GM18505 (cell line): Measurements from ENCODE around the gene UGT1A4.

Source experiments
- ATAC-seq: cut with Tn5 transposase; IDR thresholded peaks from one replicate; pipeline ENCODE4 v1.9.1; 2021; ENCODE audit not compliant: unreplicated experiment
- POLR2A ChIP-seq: IDR thresholded peaks from 4 replicates; pipeline ENCODE4 v1.6.1; 2011; ENCODE audit warnings: borderline replicate concordance; ENCODE audit not compliant: insufficient read depth, insufficient read length; ENCODE audit errors: extremely low read depth

UGT1A4 gene

GRCh38 chr2:233799716-233800115 is 81.2 kb downstream of the UGT1A4 start:
- ATAC-seq = no peak
- no peak for TF ChIP-seq POLR2A

- no peak for ATAC-seq
- no peak for TF ChIP-seq POLR2A
Observed at GRCh38 chr2:233800208-233800607, 81.7 kb downstream of the UGT1A4 start.

- no peak for TF ChIP-seq POLR2A
- ATAC-seq = no peak
Observed at GRCh38 chr2:233801357-233802131, 83.0 kb downstream of the UGT1A4 start.

- no peak for TF ChIP-seq POLR2A
- ATAC-seq = no peak
Observed at GRCh38 chr2:233802132-233802815, 83.7 kb downstream of the UGT1A4 start.

- TF ChIP-seq POLR2A = no peak
- ATAC-seq = no peak
Observed at GRCh38 chr2:233803292-233803911, 84.9 kb downstream of the UGT1A4 start.

- ATAC-seq = no peak
- no peak for TF ChIP-seq POLR2A
Observed at GRCh38 chr2:233803994-233804393, 85.5 kb downstream of the UGT1A4 start.

- no peak for ATAC-seq
- no peak for TF ChIP-seq POLR2A
Observed at GRCh38 chr2:233807215-233807865, 88.8 kb downstream of the UGT1A4 start.

GRCh38 chr2:233807966-233808935 is 89.7 kb downstream of the UGT1A4 start:
- no peak for TF ChIP-seq POLR2A
- no peak for ATAC-seq

GRCh38 chr2:233810385-233810784 is 91.8 kb downstream of the UGT1A4 start:
- no peak for ATAC-seq
- TF ChIP-seq POLR2A = no peak

- no peak for ATAC-seq
Observed at GRCh38 chr2:233811087-233811486, 92.6 kb downstream of the UGT1A4 start.

GRCh38 chr2:233811732-233812131 is 93.2 kb downstream of the UGT1A4 start:
- no peak for ATAC-seq
- TF ChIP-seq POLR2A = no peak

More at GRCh38 chr2:233811087-233811486, 92.6 kb downstream of the UGT1A4 start:
- TF ChIP-seq POLR2A = no peak

- ATAC-seq = no peak
- no peak for TF ChIP-seq POLR2A
Observed at GRCh38 chr2:233813236-233814055, 94.9 kb downstream of the UGT1A4 start.
